Right kidney (tissue), 1 donor: Measurements from ENCODE around the gene LRMDA.
A peak's percentile ranks its signal among the peaks of the same experiment; 100 is the strongest.

ENCODE experiments used
- DNase-seq: peaks from one replicate; pipeline ENCODE4 v3.0.0-alpha.2; 2016

LRMDA gene

GRCh38 chr10:76311752-76312636 is 880.6 kb downstream of the LRMDA start:
- no peak for DNase-seq

GRCh38 chr10:76315240-76315639 is 883.8 kb downstream of the LRMDA start:
- DNase-seq: no peak

- DNase-seq: no peak
Measured at GRCh38 chr10:76316234-76316633, 884.8 kb downstream of the LRMDA start.

- no peak for DNase-seq
Measured at GRCh38 chr10:76317078-76317477, 885.7 kb downstream of the LRMDA start.

GRCh38 chr10:76318211-76318610 is 886.8 kb downstream of the LRMDA start:
- DNase-seq: no peak

- DNase-seq: no peak
Measured at GRCh38 chr10:76319661-76320060, 888.2 kb downstream of the LRMDA start.

- DNase-seq: no peak
Measured at GRCh38 chr10:76324283-76324682, 892.9 kb downstream of the LRMDA start.

GRCh38 chr10:76327441-76327840 is 896.0 kb downstream of the LRMDA start:
- no peak for DNase-seq

GRCh38 chr10:76328348-76328747 is 896.9 kb downstream of the LRMDA start:
- no peak for DNase-seq

- DNase-seq: no peak
Measured at GRCh38 chr10:76329891-76330575, 898.6 kb downstream of the LRMDA start.

- no peak for DNase-seq
Measured at GRCh38 chr10:76331742-76332141, 900.3 kb downstream of the LRMDA start.

- no peak for DNase-seq
Measured at GRCh38 chr10:76333326-76333725, 901.9 kb downstream of the LRMDA start.

GRCh38 chr10:76333796-76334195 is 902.4 kb downstream of the LRMDA start:
- peak; percentile 49 for DNase-seq

GRCh38 chr10:76334255-76334654 is 902.8 kb downstream of the LRMDA start:
- no peak for DNase-seq

- no peak for DNase-seq
Measured at GRCh38 chr10:76336213-76336963, 905.0 kb downstream of the LRMDA start.

- no peak for DNase-seq
Measured at GRCh38 chr10:76337641-76338040, 906.2 kb downstream of the LRMDA start.

GRCh38 chr10:76338187-76338586 is 906.8 kb downstream of the LRMDA start:
- no peak for DNase-seq

GRCh38 chr10:76341740-76342139 is 910.3 kb downstream of the LRMDA start:
- DNase-seq: no peak

GRCh38 chr10:76342996-76343395 is 911.6 kb downstream of the LRMDA start:
- DNase-seq: no peak

GRCh38 chr10:76347832-76348231 is 916.4 kb downstream of the LRMDA start:
- DNase-seq: no peak

GRCh38 chr10:76350583-76350982 is 919.2 kb downstream of the LRMDA start:
- no peak for DNase-seq

- DNase-seq: no peak
Measured at GRCh38 chr10:76352300-76352699, 920.9 kb downstream of the LRMDA start.

GRCh38 chr10:76353237-76353851 is 921.9 kb downstream of the LRMDA start:
- DNase-seq: no peak
